ENCODE data around the gene C19orf44. TPM values are rescaled to one million over a fixed set of nuclear protein-coding genes. Genes with fewer than 3 reads are reported as not detected.

Gene C19orf44
- total RNA-seq, 1 donor from 2014 or later, result 6.7 TPM

- no peak for TF ChIP-seq CTCF (IDR thresholded peaks at IDR 0.05)
- H3K9me3 ChIP-seq, result no peaks in the 10 kb centered on the region
- no peak overlapping the region for H3K4me3 ChIP-seq
- peaks cover 100% of the 10 kb centered on the region for H3K36me3 ChIP-seq
- H3K27ac ChIP-seq, result no peak overlapping the region
- DNase-seq (no peak), ATAC-seq (no peak)
- intact Hi-C loops (cut with DNase I), result no loop called here
- H3K4me1 ChIP-seq, result no peaks in the 10 kb centered on the region
- H3K27me3 ChIP-seq, result no peaks in the 10 kb centered on the region
Observed at GRCh38 chr19:16527334-16527935, 31.2 kb downstream of the C19orf44 start.

GRCh38 chr19:16527971-16528521 is 31.9 kb downstream of the C19orf44 start:
- Histone ChIP-seq H3K4me3 (no peak overlapping the region), H3K9me3 (no peaks in the 10 kb centered on the region), H3K27ac (no peak overlapping the region), H3K36me3 (peaks cover 100% of the 10 kb centered on the region), H3K27me3 (no peaks in the 10 kb centered on the region), H3K4me1 (no peaks in the 10 kb centered on the region)
- ATAC-seq (peak; percentile 27), DNase-seq (no peak)
- peak; percentile 34 for TF ChIP-seq CTCF (IDR thresholded peaks at IDR 0.05)
- intact Hi-C loops (cut with DNase I), result no loop called here

GRCh38 chr19:16529466-16530144 is 33.4 kb downstream of the C19orf44 start:
- Histone ChIP-seq H3K4me3 (no peak overlapping the region), H3K9me3 (no peaks in the 10 kb centered on the region), H3K4me1 (no peaks in the 10 kb centered on the region), H3K27ac (no peak overlapping the region), H3K36me3 (peaks cover 100% of the 10 kb centered on the region), H3K27me3 (no peaks in the 10 kb centered on the region)
- no peak for DNase-seq
- no peak for TF ChIP-seq CTCF (IDR thresholded peaks at IDR 0.05)
- intact Hi-C loops (cut with DNase I), result no loop called here
- no peak for ATAC-seq

GRCh38 chr19:16530540-16531379 is 34.6 kb downstream of the C19orf44 start:
- Histone ChIP-seq H3K27me3 (no peaks in the 10 kb centered on the region), H3K4me3 (no peak overlapping the region), H3K4me1 (no peaks in the 10 kb centered on the region), H3K9me3 (no peaks in the 10 kb centered on the region), H3K36me3 (peaks cover 100% of the 10 kb centered on the region), H3K27ac (no peak overlapping the region)
- no peak for ATAC-seq
- DNase-seq, result no peak
- intact Hi-C loops (cut with DNase I), result no loop called here
- TF ChIP-seq CTCF (IDR thresholded peaks at IDR 0.05), result no peak

GRCh38 chr19:16531380-16531669 is 35.1 kb downstream of the C19orf44 start:
- no peak overlapping the region for H3K4me3 ChIP-seq
- H3K27me3 ChIP-seq, result no peaks in the 10 kb centered on the region
- no peak for ATAC-seq
- H3K9me3 ChIP-seq, result no peaks in the 10 kb centered on the region
- DNase-seq, result no peak
- no peak overlapping the region for H3K27ac ChIP-seq
- no peaks in the 10 kb centered on the region for H3K4me1 ChIP-seq
- peaks cover 100% of the 10 kb centered on the region for H3K36me3 ChIP-seq
- intact Hi-C loops (cut with DNase I), result no loop called here
- TF ChIP-seq CTCF (IDR thresholded peaks at IDR 0.05), result no peak
